ENCODE measurements around the gene HBD.

DNA sequence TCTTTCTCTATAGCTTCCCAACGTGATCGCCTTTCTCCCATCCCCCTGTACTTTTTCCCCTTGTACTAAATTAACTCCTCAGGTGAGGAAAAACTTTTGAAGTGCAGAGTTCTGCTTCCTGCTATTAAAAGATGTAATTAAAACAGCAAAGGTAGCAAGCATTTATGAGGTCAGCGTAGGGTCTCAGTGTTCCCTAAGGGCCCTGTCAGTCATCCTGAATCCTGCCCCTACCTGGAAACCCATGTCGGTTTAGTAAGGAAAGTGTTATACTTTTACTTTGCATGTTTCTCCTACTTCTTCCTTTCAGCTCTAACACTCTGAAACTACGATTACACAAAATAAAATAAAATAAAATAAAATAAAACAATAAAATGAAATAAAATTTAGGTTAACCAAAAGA is 6.2 kb downstream of the HBD start:
- TF ChIP-seq, protein P1, sequence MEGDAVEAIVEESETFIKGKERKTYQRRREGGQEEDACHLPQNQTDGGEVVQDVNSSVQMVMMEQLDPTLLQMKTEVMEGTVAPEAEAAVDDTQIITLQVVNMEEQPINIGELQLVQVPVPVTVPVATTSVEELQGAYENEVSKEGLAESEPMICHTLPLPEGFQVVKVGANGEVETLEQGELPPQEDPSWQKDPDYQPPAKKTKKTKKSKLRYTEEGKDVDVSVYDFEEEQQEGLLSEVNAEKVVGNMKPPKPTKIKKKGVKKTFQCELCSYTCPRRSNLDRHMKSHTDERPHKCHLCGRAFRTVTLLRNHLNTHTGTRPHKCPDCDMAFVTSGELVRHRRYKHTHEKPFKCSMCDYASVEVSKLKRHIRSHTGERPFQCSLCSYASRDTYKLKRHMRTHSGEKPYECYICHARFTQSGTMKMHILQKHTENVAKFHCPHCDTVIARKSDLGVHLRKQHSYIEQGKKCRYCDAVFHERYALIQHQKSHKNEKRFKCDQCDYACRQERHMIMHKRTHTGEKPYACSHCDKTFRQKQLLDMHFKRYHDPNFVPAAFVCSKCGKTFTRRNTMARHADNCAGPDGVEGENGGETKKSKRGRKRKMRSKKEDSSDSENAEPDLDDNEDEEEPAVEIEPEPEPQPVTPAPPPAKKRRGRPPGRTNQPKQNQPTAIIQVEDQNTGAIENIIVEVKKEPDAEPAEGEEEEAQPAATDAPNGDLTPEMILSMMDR (IDR thresholded peaks at IDR 0.05), result no peak
- TF ChIP-seq POLR2A (IDR thresholded peaks at IDR 0.05), result no peak

Data from heart left ventricle (tissue), 13 donors.